NCI-H146 treated with DMSO at 0.1 percent for 48 hours (cell line): ENCODE results near the gene C17orf50.

Source experiments
- DNase-seq: peaks from one replicate; lab custom pipeline; 2025; ENCODE audit not compliant: unreplicated experiment; lab: John Stamatoyannopoulos, UW

Gene C17orf50

GRCh38 chr17:35780950-35781349, 20.3 kb downstream of the C17orf50 start:
- DNase-seq = no peak

GRCh38 chr17:35784895-35785294, 24.2 kb downstream of the C17orf50 start:
- DNase-seq = no peak

GRCh38 chr17:35786941-35787432, 26.3 kb downstream of the C17orf50 start:
- no peak for DNase-seq

GRCh38 chr17:35788477-35789368, 28.0 kb downstream of the C17orf50 start:
- no peak for DNase-seq

GRCh38 chr17:35790841-35791240, 30.2 kb downstream of the C17orf50 start:
- DNase-seq = no peak

GRCh38 chr17:35791681-35792350, 31.1 kb downstream of the C17orf50 start:
- DNase-seq = no peak

- no peak for DNase-seq
These were observed 32.6 kb downstream of the C17orf50 start for GRCh38 chr17:35793257-35793656.

GRCh38 chr17:35795007-35795870, 34.6 kb downstream of the C17orf50 start, which contains the start of gene MMP28:
Gene MMP28, minus strand, starts transcription at chr17:35795641. Its CDS starts 264 bp downstream, at chr17:35795377.
- peak; percentile 26 for DNase-seq

- DNase-seq = no peak
These were observed 35.2 kb downstream of the C17orf50 start for GRCh38 chr17:35795871-35796265.

GRCh38 chr17:35796942-35797341, 36.3 kb downstream of the C17orf50 start:
- no peak for DNase-seq

GRCh38 chr17:35797370-35797769, 36.7 kb downstream of the C17orf50 start:
- no peak for DNase-seq

GRCh38 chr17:35797918-35798317, 37.2 kb downstream of the C17orf50 start:
- DNase-seq = no peak

GRCh38 chr17:35799942-35800341, 39.3 kb downstream of the C17orf50 start:
- DNase-seq = no peak

GRCh38 chr17:35801583-35802224, 41.0 kb downstream of the C17orf50 start:
- no peak for DNase-seq

- DNase-seq = peak; percentile 61
These were observed 44.0 kb downstream of the C17orf50 start for GRCh38 chr17:35804658-35805192.

- DNase-seq = no peak
These were observed 46.9 kb downstream of the C17orf50 start for GRCh38 chr17:35807371-35808144.

GRCh38 chr17:35808240-35808961, 47.7 kb downstream of the C17orf50 start:
- DNase-seq = no peak

GRCh38 chr17:35808962-35809854, 48.5 kb downstream of the C17orf50 start, which contains the start of gene TAF15:
Gene TAF15, plus strand, starts transcription at chr17:35809484. Its CDS starts 86 bp downstream, at chr17:35809570.
- DNase-seq = peak; percentile 97
